ENCODE data around the gene PRSS33. TPM values are rescaled to one million over a fixed set of nuclear protein-coding genes. Genes with fewer than 3 reads are reported as not detected.
A peak's percentile ranks its signal among the peaks of the same experiment; 100 is the strongest.

PRSS33 gene
- total RNA-seq, 1 donor from 2014 or later, result 0.39 TPM

GRCh38 chr16:2804728-2805127 lies 17.4 kb upstream of the PRSS33 start:
- Mint-ChIP-seq H3K4me3 (no peak overlapping the region), H3K27me3 (peaks cover 31% of the 10 kb centered on the region), H3K36me3 (no peaks in the 10 kb centered on the region), H3K4me1 (ENCODE audit: unreplicated experiment) (no peaks in the 10 kb centered on the region), H3K9me3 (no peaks in the 10 kb centered on the region), H3K27ac (no peak overlapping the region)
- DNase-seq (ENCODE audit: extremely low spot score, unreplicated experiment), result no peak
- no peak for TF ChIP-seq CTCF (conservative IDR thresholded peaks at IDR 0.05)

- no peak overlapping the region for H3K27ac Mint-ChIP-seq
- H3K27me3 Mint-ChIP-seq, result peaks cover 22% of the 10 kb centered on the region
- no peak for TF ChIP-seq CTCF (conservative IDR thresholded peaks at IDR 0.05)
- no peak for DNase-seq (ENCODE audit: extremely low spot score, unreplicated experiment)
- H3K9me3 Mint-ChIP-seq, result no peaks in the 10 kb centered on the region
- H3K4me3 Mint-ChIP-seq, result no peak overlapping the region
- H3K36me3 Mint-ChIP-seq, result no peaks in the 10 kb centered on the region
- H3K4me1 Mint-ChIP-seq (ENCODE audit: unreplicated experiment), result no peaks in the 10 kb centered on the region
These were observed 16.3 kb upstream of the PRSS33 start for GRCh38 chr16:2803545-2804195.

GRCh38 chr16:2799859-2800226 lies 12.5 kb upstream of the PRSS33 start:
- peak overlapping the region; percentile 87 for H3K27ac Mint-ChIP-seq
- no peaks in the 10 kb centered on the region for H3K36me3 Mint-ChIP-seq
- H3K9me3 Mint-ChIP-seq, result no peaks in the 10 kb centered on the region
- H3K4me3 Mint-ChIP-seq, result no peak overlapping the region
- no peak for DNase-seq (ENCODE audit: extremely low spot score, unreplicated experiment)
- no peak for TF ChIP-seq CTCF (conservative IDR thresholded peaks at IDR 0.05)
- H3K27me3 Mint-ChIP-seq, result peaks cover 16% of the 10 kb centered on the region
- H3K4me1 Mint-ChIP-seq (ENCODE audit: unreplicated experiment), result peaks cover 4% of the 10 kb centered on the region

GRCh38 chr16:2799205-2799858 lies 12.0 kb upstream of the PRSS33 start:
- Mint-ChIP-seq H3K4me1 (ENCODE audit: unreplicated experiment) (peaks cover 8% of the 10 kb centered on the region), H3K36me3 (no peaks in the 10 kb centered on the region), H3K4me3 (no peak overlapping the region), H3K27ac (peak overlapping the region; percentile 87), H3K27me3 (peaks cover 21% of the 10 kb centered on the region), H3K9me3 (no peaks in the 10 kb centered on the region)
- DNase-seq (ENCODE audit: extremely low spot score, unreplicated experiment), result no peak
- no peak for TF ChIP-seq CTCF (conservative IDR thresholded peaks at IDR 0.05)

- H3K27ac Mint-ChIP-seq, result no peak overlapping the region
- H3K9me3 Mint-ChIP-seq, result no peaks in the 10 kb centered on the region
These were observed 11.4 kb upstream of the PRSS33 start for GRCh38 chr16:2798723-2799204.

More at GRCh38 chr16:2798723-2799204, 11.4 kb upstream of the PRSS33 start:
- DNase-seq (ENCODE audit: extremely low spot score, unreplicated experiment), result no peak
- no peak for TF ChIP-seq CTCF (conservative IDR thresholded peaks at IDR 0.05)
- Mint-ChIP-seq H3K36me3 (no peaks in the 10 kb centered on the region), H3K4me1 (ENCODE audit: unreplicated experiment) (peaks cover 9% of the 10 kb centered on the region), H3K4me3 (no peak overlapping the region), H3K27me3 (peaks cover 22% of the 10 kb centered on the region)

Data from type B pancreatic cell (in vitro differentiated cells).